GM18861 (cell line): ENCODE results near the gene SPG11.
"Not testable (repeated sequence)": the region's sequence is repeated elsewhere in the genome, so short reads cannot be mapped to it uniquely, and the experiment has no call there.

Source experiments
- ATAC-seq: cut with Tn5 transposase; IDR thresholded peaks from one replicate; pipeline ENCODE4 v1.9.1; 2021; ENCODE audit not compliant: unreplicated experiment

The SPG11 gene

GRCh38 chr15:44663410-44664308 lies at the start of gene SPG11:
TSS of gene SPG11 (minus strand) at chr15:44663662. CDS start at chr15:44663647, 15 bp downstream.
- peak; percentile 56 for ATAC-seq

GRCh38 chr15:44712346-44713005 lies 49.0 kb upstream of the SPG11 start:
- no peak for ATAC-seq

- ATAC-seq, result peak; percentile 7
These were observed 48.4 kb upstream of the SPG11 start for GRCh38 chr15:44711743-44712345.

GRCh38 chr15:44711096-44711742 lies 47.8 kb upstream of the SPG11 start, which contains the start of the genes B2M and PATL2:
TSS of gene B2M (plus strand) at chr15:44711517. CDS start at chr15:44711547, 30 bp downstream.
TSS of gene PATL2 (minus strand) at chr15:44711323. CDS start at chr15:44676490, 34,833 bp downstream.
- peak; percentile 80 for ATAC-seq

- ATAC-seq, result no peak
These were observed 47.0 kb upstream of the SPG11 start for GRCh38 chr15:44710236-44711095.

GRCh38 chr15:44706946-44707636 lies 43.6 kb upstream of the SPG11 start:
- ATAC-seq, result no peak

GRCh38 chr15:44706401-44706800 lies 42.9 kb upstream of the SPG11 start:
- no peak for ATAC-seq

- no peak for ATAC-seq
These were observed 42.5 kb upstream of the SPG11 start for GRCh38 chr15:44705986-44706385.

- ATAC-seq, result not testable (repeated sequence)
These were observed 37.2 kb upstream of the SPG11 start for GRCh38 chr15:44700676-44701075.

GRCh38 chr15:44698641-44699040 lies 35.2 kb upstream of the SPG11 start:
- no peak for ATAC-seq

GRCh38 chr15:44697014-44697413 lies 33.6 kb upstream of the SPG11 start:
- no peak for ATAC-seq

GRCh38 chr15:44695294-44695693 lies 31.8 kb upstream of the SPG11 start:
- ATAC-seq, result no peak

GRCh38 chr15:44694416-44694815 lies 31.0 kb upstream of the SPG11 start:
- no peak for ATAC-seq

- no peak for ATAC-seq
These were observed 29.2 kb upstream of the SPG11 start for GRCh38 chr15:44692659-44693058.

- ATAC-seq, result not testable (repeated sequence)
These were observed 26.8 kb upstream of the SPG11 start for GRCh38 chr15:44690245-44690644.

- ATAC-seq, result not testable (repeated sequence)
These were observed 25.9 kb upstream of the SPG11 start for GRCh38 chr15:44689318-44689717.

- ATAC-seq, result not testable (repeated sequence)
These were observed 19.6 kb upstream of the SPG11 start for GRCh38 chr15:44682809-44683682.

- ATAC-seq, result no peak
These were observed 18.7 kb upstream of the SPG11 start for GRCh38 chr15:44682211-44682610.
